Measurements from ENCODE around the gene RANBP3.

DNA sequence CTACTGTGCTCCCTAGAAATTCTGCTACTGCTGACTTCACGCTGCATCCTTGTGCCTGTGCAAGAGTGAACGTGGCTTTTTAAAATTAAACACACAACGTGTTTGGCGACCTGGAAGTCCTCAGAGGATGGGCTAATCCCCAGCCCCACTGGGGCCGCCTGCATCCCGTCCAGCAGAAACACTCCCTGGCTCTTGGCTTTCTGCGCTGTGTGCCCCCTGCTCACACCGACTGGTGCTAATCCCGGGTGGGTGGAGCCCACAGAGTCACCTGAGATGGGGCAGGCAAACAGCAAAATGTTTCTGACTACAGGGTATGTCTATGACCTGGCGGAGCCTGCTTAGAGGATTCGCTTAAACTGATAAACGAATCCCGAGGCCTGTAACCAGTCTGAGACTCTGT lies 48.8 kb downstream of the RANBP3 start:
- TF ChIP-seq EZH2phosphoT487 (IDR thresholded peaks at IDR 0.05; ENCODE audit: insufficient read depth, low read depth) = no peak
- no peak for TF ChIP-seq EZH2 (IDR thresholded peaks at IDR 0.05; ENCODE audit: insufficient read depth, poor library complexity, severe bottlenecking)
